Smooth muscle cell (in vitro differentiated cells): ENCODE data around the gene ATP1A4. TPM values are rescaled to one million over a fixed set of nuclear protein-coding genes. Genes with fewer than 3 reads are reported as not detected.

ENCODE experiments used
- DNase-seq: peaks from one replicate; lab custom pipeline; 2025; ENCODE audit not compliant: unreplicated experiment; lab: John Stamatoyannopoulos, UW
- H2AFZ ChIP-seq: fragments of 200-600 bp; sonication (generic); 2 replicates; pipeline ENCODE4 v1.6.0; 2016; ENCODE audit warnings: antibody characterized with exemption, low read depth, mild to moderate bottlenecking
- H3F3A ChIP-seq: fragments of 200-600 bp; sonication (generic); 2 replicates; pipeline ENCODE4 v1.6.0; 2017; ENCODE audit warnings: antibody characterized with exemption, low read depth
- H3K27ac ChIP-seq: fragments of 200-600 bp; sonication (generic); 2 replicates; pipeline ENCODE4 v1.5.1; 2016; ENCODE audit warnings: low read depth, mild to moderate bottlenecking
- H3K27me3 ChIP-seq: fragments of 200-600 bp; sonication (generic); 2 replicates; pipeline ENCODE4 v1.6.1; 2016; ENCODE audit warnings: low read depth, mild to moderate bottlenecking
- H3K36me3 ChIP-seq: fragments of 200-600 bp; sonication (generic); 2 replicates; pipeline ENCODE4 v1.5.1; 2016; ENCODE audit warnings: low read depth
- H3K4me1 ChIP-seq: fragments of 200-600 bp; sonication (generic); 2 replicates; pipeline ENCODE4 v1.5.1; 2016; ENCODE audit warnings: low read depth
- H3K4me2 ChIP-seq: fragments of 200-600 bp; sonication (generic); 2 replicates; pipeline ENCODE4 v1.6.0; 2016; ENCODE audit warnings: mild to moderate bottlenecking
- H3K4me3 ChIP-seq: fragments of 200-600 bp; sonication (generic); 2 replicates; pipeline ENCODE4 v1.5.1; 2016; ENCODE audit warnings: mild to moderate bottlenecking
- H3K79me2 ChIP-seq: fragments of 200-600 bp; sonication (generic); 2 replicates; pipeline ENCODE4 v1.6.0; 2016; ENCODE audit warnings: low read depth, mild to moderate bottlenecking
- H3K9ac ChIP-seq: fragments of 200-600 bp; sonication (generic); 2 replicates; pipeline ENCODE4 v1.6.0; 2016; ENCODE audit warnings: low read depth
- H3K9me3 ChIP-seq: fragments of 200-600 bp; sonication (generic); replicated peaks from 2 replicates; pipeline ENCODE4 v1.5.1; 2016; ENCODE audit warnings: low read depth
- H4K20me1 ChIP-seq: fragments of 200-600 bp; sonication (generic); 2 replicates; pipeline ENCODE4 v1.6.0; 2016; ENCODE audit warnings: low read depth
- CTCF ChIP-seq: fragments of 200-600 bp; sonication (generic); IDR thresholded peaks from 2 replicates; pipeline ENCODE4 v1.5.1; 2017; ENCODE audit warnings: borderline replicate concordance, mild to moderate bottlenecking, antibody characterized with exemption; ENCODE audit not compliant: insufficient read depth, poor library complexity, severe bottlenecking
- WGBS: methylation state at CpG from one replicate; pipeline ENCODE4 v1.1.7; 2016; ENCODE audit warnings: low lambda C conversion rate; 5-methylcytosine and 5-hydroxymethylcytosine counted together
- polyA plus RNA-seq: library from polyadenylated mRNA; unstranded; fragments of >200 nt; fragmentation: Nextera tagmentation; extraction: Ambion mirVana; gene quantifications from 2 replicates; pipeline ENCODE4 v1.2.1, GENCODE V29; 2016
- total RNA-seq: library from RNA; depleted of rRNA; stranded (reverse); fragments of >200 nt; gene quantifications from 2 replicates; pipeline ENCODE4 v1.2.3, GENCODE V29; 2014

The ATP1A4 gene
- total and polyA plus RNA-seq, 2 experiments from 2014 or later, result not detected

- Histone ChIP-seq H3K4me1 (no peaks in the 10 kb centered on the region), H3F3A (no peaks in the 10 kb centered on the region), H3K4me3 (no peak overlapping the region), H3K36me3 (no peaks in the 10 kb centered on the region), H3K9ac (no peak overlapping the region), H4K20me1 (no peaks in the 10 kb centered on the region), H3K9me3 (no peaks in the 10 kb centered on the region), H3K4me2 (no peak overlapping the region), H2AFZ (no peak overlapping the region), H3K27me3 (no peaks in the 10 kb centered on the region), H3K79me2 (no peaks in the 10 kb centered on the region), H3K27ac (no peak overlapping the region)
- no peak for TF ChIP-seq CTCF
- no peak for DNase-seq
- 90% methylated on average over 18 of the region's 18 CpGs for WGBS
These were observed 22.8 kb upstream of the ATP1A4 start for GRCh38 chr1:160128636-160129035.

- no peaks in the 10 kb centered on the region for H3K36me3 ChIP-seq
- WGBS, result 80% methylated on average over 5 of the region's 5 CpGs
These were observed 22.4 kb upstream of the ATP1A4 start for GRCh38 chr1:160129046-160129445.

GRCh38 chr1:160129558-160129957, 21.8 kb upstream of the ATP1A4 start:
- 91% methylated on average over 3 of the region's 3 CpGs for WGBS
- H3K27ac ChIP-seq, result no peak overlapping the region

More at GRCh38 chr1:160129046-160129445, 22.4 kb upstream of the ATP1A4 start:
- H3K27me3 ChIP-seq, result no peaks in the 10 kb centered on the region
- H3K79me2 ChIP-seq, result no peaks in the 10 kb centered on the region
- H2AFZ ChIP-seq, result no peak overlapping the region
- no peak overlapping the region for H3K9ac ChIP-seq
- no peaks in the 10 kb centered on the region for H3K4me1 ChIP-seq
- no peak for DNase-seq
- TF ChIP-seq CTCF, result no peak
- no peak overlapping the region for H3K4me3 ChIP-seq
- no peaks in the 10 kb centered on the region for H4K20me1 ChIP-seq
- H3K9me3 ChIP-seq, result no peaks in the 10 kb centered on the region
- H3K27ac ChIP-seq, result no peak overlapping the region
- H3K4me2 ChIP-seq, result no peak overlapping the region
- no peaks in the 10 kb centered on the region for H3F3A ChIP-seq

More at GRCh38 chr1:160129558-160129957, 21.8 kb upstream of the ATP1A4 start:
- Histone ChIP-seq H3K9me3 (no peaks in the 10 kb centered on the region), H3K79me2 (no peaks in the 10 kb centered on the region), H3K4me1 (no peaks in the 10 kb centered on the region), H3K4me2 (no peak overlapping the region), H3K4me3 (no peak overlapping the region), H2AFZ (no peak overlapping the region), H3K36me3 (no peaks in the 10 kb centered on the region), H4K20me1 (no peaks in the 10 kb centered on the region), H3F3A (no peaks in the 10 kb centered on the region), H3K27me3 (no peaks in the 10 kb centered on the region), H3K9ac (no peak overlapping the region)
- no peak for DNase-seq
- TF ChIP-seq CTCF, result no peak
